A549 (cell line): ENCODE results near the gene NT5C3A. TPM values are rescaled to one million over a fixed set of nuclear protein-coding genes. Genes with fewer than 3 reads are reported as not detected.
"Not testable (repeated sequence)": the region's sequence is repeated elsewhere in the genome, so short reads cannot be mapped to it uniquely, and the experiment has no call there.

Experiments used
- ATAC-seq, 2 experiments: fragments of 200-7000 bp in 1 of 2; fragments of >200 bp in 1 of 2; cut with Nextera tagmentation in 1 of 2; cut with Tn5 transposase in 1 of 2; 3 replicates each; pipeline versions ENCODE4 v1.8.0 to v1.9.1; 2018 to 2020; ENCODE audit warnings: mild to moderate bottlenecking in 1 of 2, moderate library complexity in 1 of 2
- CTCF ChIA-PET: fragments of 300-600 bp; sonication (Branson Sonifier 250); formaldehyde crosslinking; extraction: SDS; loops from one replicate; lab custom pipeline; 2021; ENCODE audit warnings: antibody characterized with exemption, inconsistent platforms; lab: Yijun Ruan, JAX
- POLR2A ChIA-PET: fragments of 350-600 bp; formaldehyde crosslinking; extraction: SDS; loops from one replicate; lab custom pipeline; 2021; ENCODE audit warnings: antibody characterized with exemption, inconsistent platforms; lab: Yijun Ruan, JAX
- DNase-seq, 2 experiments: peaks; one replicate each; pipeline versions ENCODE4 v3.0.0 to v3.0.0-alpha.2; 2011 to 2016; ENCODE audit warnings: low read depth in 1 of 2, low spot score in 1 of 2
- FAIRE-seq: peaks from 2 replicates; lab custom pipeline; 2011; peaks lifted over from hg19 to GRCh38; lab: Jason Lieb, UNC
- H3K27ac ChIP-seq, 2 experiments: fragments of >200 bp; sonication (Bioruptor Twin); formaldehyde crosslinking; 3 replicates each; pipeline ENCODE4 v1.5.1; 2016 to 2017
- H3K4me1 ChIP-seq: fragments of >200 bp; sonication (Bioruptor Twin); formaldehyde crosslinking; 3 replicates; pipeline ENCODE4 v1.6.1; 2016
- H3K4me2 ChIP-seq: fragments of >200 bp; sonication (Bioruptor Twin); formaldehyde crosslinking; 3 replicates; pipeline ENCODE4 v1.6.1; 2016
- H3K4me3 ChIP-seq: fragments of >200 bp; sonication (Bioruptor Twin); formaldehyde crosslinking; 3 replicates; pipeline ENCODE4 v1.5.1; 2016
- H3K9me3 ChIP-seq: fragments of >200 bp; sonication (Bioruptor Twin); formaldehyde crosslinking; 3 replicates; pipeline ENCODE4 v1.6.1; 2016
- ATOH8 ChIP-seq: fragments of 250-450 bp; sonication (Bioruptor Pico); IDR thresholded peaks from 2 replicates; pipeline ENCODE4 v1.5.0; 2020; ENCODE audit warnings: low read depth, mild to moderate bottlenecking, moderate library complexity
- BCL3 ChIP-seq: fragments of >200 bp; sonication (Bioruptor Twin); formaldehyde crosslinking; IDR thresholded peaks from 3 replicates; pipeline ENCODE4 v1.6.1; 2016
- CBX2 ChIP-seq: fragments of 200-600 bp; sonication (generic); IDR thresholded peaks from 2 replicates; pipeline ENCODE4 v1.6.1; 2016; ENCODE audit warnings: low read depth, mild to moderate bottlenecking, borderline replicate concordance
- ELK1 ChIP-seq: fragments of 150-350 bp; IDR thresholded peaks from 2 replicates; pipeline ENCODE4 v1.6.1; 2014; ENCODE audit warnings: low read depth, mild to moderate bottlenecking, low read length
- ESRRA ChIP-seq: fragments of 150-350 bp; IDR thresholded peaks from 2 replicates; pipeline ENCODE4 v1.6.1; 2014; ENCODE audit warnings: mild to moderate bottlenecking, low read length, borderline replicate concordance
- FOSB ChIP-seq: fragments of 250-450 bp; sonication (Bioruptor Pico); IDR thresholded peaks from 2 replicates; pipeline ENCODE4 v1.5.0; 2020; ENCODE audit warnings: mild to moderate bottlenecking, moderate library complexity
- HMGXB4 ChIP-seq: fragments of 250-450 bp; sonication (Bioruptor Pico); IDR thresholded peaks from 2 replicates; pipeline ENCODE4 v1.5.0; 2021; ENCODE audit warnings: mild to moderate bottlenecking, moderate library complexity, borderline replicate concordance
- MAZ ChIP-seq: fragments of 150-350 bp; IDR thresholded peaks from 2 replicates; pipeline ENCODE4 v1.6.1; 2014; ENCODE audit warnings: antibody characterized with exemption, low read depth, low read length, borderline replicate concordance
- NPAS2 ChIP-seq: fragments of 250-450 bp; sonication (Bioruptor Pico); IDR thresholded peaks from 2 replicates; pipeline ENCODE4 v1.8.0; 2022; ENCODE audit warnings: mild to moderate bottlenecking, moderate library complexity, borderline replicate concordance
- RCOR1 ChIP-seq: fragments of 150-350 bp; IDR thresholded peaks from 2 replicates; pipeline ENCODE4 v1.6.1; 2014; ENCODE audit warnings: antibody characterized with exemption, low read length, low read depth
- RNF2 ChIP-seq: fragments of 200-600 bp; sonication (generic); IDR thresholded peaks from 2 replicates; pipeline ENCODE4 v1.6.1; 2016; ENCODE audit warnings: low read depth, mild to moderate bottlenecking, antibody characterized with exemption, moderate library complexity, borderline replicate concordance
- WGBS: methylation state at CpG from one replicate; pipeline ENCODE4 v1.1.6; 2017; ENCODE audit errors: missing lambda C conversion rate; 5-methylcytosine and 5-hydroxymethylcytosine counted together
- polyA plus RNA-seq, 4 experiments: library from polyadenylated mRNA; depleted of rRNA in 3 of 4; stranded (reverse); fragments of >200 nt; fragmentation: RNase III in 1 of 4; extraction: RNeasy Plus Mini Kit Qiagen cat#74134 plus additional on column Dnase treatment in 1 of 4; gene quantifications; 2 replicates in 3 of 4; 3 replicates in 1 of 4; pipeline ENCODE4 v1.2.3, GENCODE V29; 2011 to 2017

NT5C3A gene
- polyA plus RNA-seq, 2 of the 4 experiments (the other 2 are of a cell fraction), result 38.2 to 59.6 TPM

- H3K9me3 ChIP-seq, result no peaks in the 10 kb centered on the region
- WGBS, result 87% methylated on average over 2 of the region's 2 CpGs
- no peak for FAIRE-seq
- TF ChIP-seq BCL3, result no peak
- no peak for TF ChIP-seq ATOH8
- no peak for TF ChIP-seq NPAS2 (CRISPR knock-in tag)
- TF ChIP-seq RCOR1, result no peak
- no peak for TF ChIP-seq FOSB
- TF ChIP-seq MAZ, result no peak
- no peak for TF ChIP-seq ELK1
- no peak for TF ChIP-seq RNF2
- no peak for TF ChIP-seq HMGXB4
- no peak for TF ChIP-seq ESRRA
- TF ChIP-seq CBX2, result no peak
- TF ChIP-seq, all 56 proteins: peak for 0
- no peak for DNase-seq
- Histone ChIP-seq H3K4me3 (no peak overlapping the region), H3K4me1 (no peaks in the 10 kb centered on the region), H3K4me2 (no peak overlapping the region), H3K27ac (no peak overlapping the region)
- POLR2A ChIA-PET, result no interaction called here
- no peak for ATAC-seq
- CTCF ChIA-PET, result interaction anchor here (1.0 to 1.1 kb wide), 2 partner anchors 10 to 39 kb away, joined by 3 read pairs; no protein-coding TSS in a partner anchor
Measured at GRCh38 chr7:33009734-33010133, 52.8 kb downstream of the NT5C3A start.

GRCh38 chr7:33005690-33006089, 56.9 kb downstream of the NT5C3A start:
- POLR2A ChIA-PET, ATAC-seq, H3K4me2 ChIP-seq, H3K27ac ChIP-seq, FAIRE-seq, H3K4me1 ChIP-seq, DNase-seq, H3K9me3 ChIP-seq, H3K4me3 ChIP-seq: not testable (repeated sequence)
- WGBS, result 93% methylated on average over 4 of the region's 4 CpGs
- CTCF ChIA-PET, result interaction anchor here (0.7 kb wide), 1 partner anchor 41 kb away, joined by 3 read pairs; no protein-coding TSS in a partner anchor

GRCh38 chr7:33005193-33005592, 57.4 kb downstream of the NT5C3A start:
- ATAC-seq, H3K4me2 ChIP-seq, FAIRE-seq, H3K4me3 ChIP-seq, DNase-seq, H3K27ac ChIP-seq, H3K4me1 ChIP-seq, POLR2A ChIA-PET, H3K9me3 ChIP-seq: not testable (repeated sequence)
- WGBS, result 87% methylated on average over 8 of the region's 8 CpGs
- CTCF ChIA-PET, result interaction anchor here (0.7 kb wide), 1 partner anchor 42 kb away, joined by 3 read pairs; no protein-coding TSS in a partner anchor

GRCh38 chr7:33004104-33004616, 58.4 kb downstream of the NT5C3A start:
- H3K27ac ChIP-seq, DNase-seq, POLR2A ChIA-PET, CTCF ChIA-PET, H3K4me2 ChIP-seq, H3K4me1 ChIP-seq, H3K9me3 ChIP-seq, H3K4me3 ChIP-seq, FAIRE-seq: not testable (repeated sequence)
- ATAC-seq, result peak; percentile 16 to 28; a peak in 3 of 6 replicates
- 93% methylated on average over 10 of the region's 10 CpGs for WGBS

GRCh38 chr7:33003111-33003510, 59.5 kb downstream of the NT5C3A start:
- ATAC-seq, POLR2A ChIA-PET, H3K4me3 ChIP-seq, H3K9me3 ChIP-seq, H3K4me1 ChIP-seq, FAIRE-seq, H3K4me2 ChIP-seq, H3K27ac ChIP-seq, DNase-seq, CTCF ChIA-PET: not testable (repeated sequence)

- H3K9me3 ChIP-seq, H3K27ac ChIP-seq, POLR2A ChIA-PET, ATAC-seq, H3K4me3 ChIP-seq, FAIRE-seq, H3K4me2 ChIP-seq, H3K4me1 ChIP-seq, DNase-seq: not testable (repeated sequence)
- 87% methylated on average over 4 of the region's 4 CpGs for WGBS
- CTCF ChIA-PET, result interaction anchor here (0.6 to 1.1 kb wide), 2 partner anchors 11 to 67 kb away, joined by 3 read pairs; no protein-coding TSS in a partner anchor
Measured at GRCh38 chr7:32999380-32999779, 63.2 kb downstream of the NT5C3A start.

GRCh38 chr7:32998361-32999171, 64.0 kb downstream of the NT5C3A start:
- DNase-seq, POLR2A ChIA-PET, FAIRE-seq, H3K27ac ChIP-seq, H3K4me3 ChIP-seq, H3K9me3 ChIP-seq, H3K4me1 ChIP-seq, H3K4me2 ChIP-seq: not testable (repeated sequence)
- 86% methylated on average over 14 of the region's 14 CpGs for WGBS
- CTCF ChIA-PET, result interaction anchor here (0.6 to 1.1 kb wide), 2 partner anchors 12 to 67 kb away, joined by 3 read pairs; no protein-coding TSS in a partner anchor
- ATAC-seq, result peak; percentile 35 to 40; a peak in 4 of 6 replicates
